GM19395 (cell line): ENCODE data around the gene PACRG.

Experiments
- ATAC-seq: cut with Tn5 transposase; IDR thresholded peaks from one replicate; pipeline ENCODE4 v1.9.1; 2021; ENCODE audit warnings: mild to moderate bottlenecking, moderate library complexity; ENCODE audit not compliant: unreplicated experiment

Gene PACRG

GRCh38 chr6:163340201-163340887, 612.6 kb downstream of the PACRG start:
- ATAC-seq, result no peak

- ATAC-seq, result no peak
These were observed 613.7 kb downstream of the PACRG start for GRCh38 chr6:163341224-163342061.

- ATAC-seq, result no peak
These were observed 615.1 kb downstream of the PACRG start for GRCh38 chr6:163342571-163343539.

- no peak for ATAC-seq
These were observed 615.8 kb downstream of the PACRG start for GRCh38 chr6:163343609-163344008.

GRCh38 chr6:163344411-163344810, 616.6 kb downstream of the PACRG start:
- ATAC-seq, result no peak

GRCh38 chr6:163345931-163346330, 618.2 kb downstream of the PACRG start:
- no peak for ATAC-seq

GRCh38 chr6:163346497-163346961, 618.8 kb downstream of the PACRG start:
- ATAC-seq, result no peak

GRCh38 chr6:163347021-163347446, 619.3 kb downstream of the PACRG start:
- ATAC-seq, result no peak

- ATAC-seq, result no peak
These were observed 621.3 kb downstream of the PACRG start for GRCh38 chr6:163348789-163349680.

GRCh38 chr6:163349696-163350095, 621.9 kb downstream of the PACRG start:
- ATAC-seq, result no peak

- no peak for ATAC-seq
These were observed 623.2 kb downstream of the PACRG start for GRCh38 chr6:163351013-163351412.

- ATAC-seq, result no peak
These were observed 624.4 kb downstream of the PACRG start for GRCh38 chr6:163352011-163352685.

- ATAC-seq, result no peak
These were observed 625.2 kb downstream of the PACRG start for GRCh38 chr6:163352966-163353365.

- ATAC-seq, result no peak
These were observed 626.3 kb downstream of the PACRG start for GRCh38 chr6:163354085-163354484.

GRCh38 chr6:163354761-163355425, 627.1 kb downstream of the PACRG start:
- ATAC-seq, result peak; percentile 77

GRCh38 chr6:163355426-163355991, 627.7 kb downstream of the PACRG start:
- ATAC-seq, result peak; percentile 44

GRCh38 chr6:163356324-163356723, 628.5 kb downstream of the PACRG start:
- ATAC-seq, result no peak

- ATAC-seq, result no peak
These were observed 629.0 kb downstream of the PACRG start for GRCh38 chr6:163356743-163357142.
